ENCODE measurements around the gene TMEM255B. TPM values are rescaled to one million over a fixed set of nuclear protein-coding genes. Genes with fewer than 3 reads are reported as not detected.

TMEM255B gene
- total RNA-seq, 1 experiment from 2014 or later = not detected

GRCh38 chr13:113769106-113769505, 10.1 kb downstream of the TMEM255B start:
- TF ChIP-seq CTCF (IDR thresholded peaks at IDR 0.05; ENCODE audit: unreplicated experiment) = no peak
- no peak overlapping the region for H3K27ac Mint-ChIP-seq (ENCODE audit: unreplicated experiment)
- H3K9me3 Mint-ChIP-seq (ENCODE audit: low read depth, unreplicated experiment) = no peaks in the 10 kb centered on the region
- H3K4me3 Mint-ChIP-seq (ENCODE audit: low read depth, unreplicated experiment) = no peak overlapping the region
- DNase-seq = no peak
- no peaks in the 10 kb centered on the region for H3K36me3 Mint-ChIP-seq (ENCODE audit: insufficient read depth, unreplicated experiment)
- CTCF ChIA-PET = no interaction called here
- no TSS peak for BruUV-seq (replicated peaks)
- no peaks in the 10 kb centered on the region for H3K27me3 Mint-ChIP-seq (ENCODE audit: unreplicated experiment)
- intact Hi-C loops (cut with micrococcal nuclease; ENCODE audit: unreplicated experiment) = no loop called here
- no peaks in the 10 kb centered on the region for H3K4me1 Mint-ChIP-seq (ENCODE audit: low read depth, unreplicated experiment)

DNA sequence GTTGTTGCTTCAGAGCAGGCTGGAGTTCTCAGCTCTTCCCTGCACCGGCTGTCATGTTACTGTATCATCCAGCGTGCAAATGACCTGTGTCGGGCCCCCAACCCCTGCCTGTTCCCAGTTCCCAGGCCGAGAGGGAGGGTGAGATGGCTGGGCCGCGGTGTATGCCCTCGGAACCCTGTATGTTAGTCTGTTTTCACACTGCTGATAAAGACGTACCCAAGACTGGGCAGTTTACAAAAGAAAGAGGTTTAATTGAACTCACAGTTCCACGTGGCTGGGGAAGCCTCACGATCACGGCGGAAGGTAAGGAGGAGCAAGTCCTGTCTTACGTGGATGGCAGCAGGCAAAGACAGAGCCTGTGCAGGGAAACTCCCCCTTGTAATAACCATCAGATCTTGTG, 10.9 kb downstream of the TMEM255B start:
- H3K27me3 Mint-ChIP-seq (ENCODE audit: unreplicated experiment) = no peaks in the 10 kb centered on the region
- H3K4me1 Mint-ChIP-seq (ENCODE audit: low read depth, unreplicated experiment) = no peaks in the 10 kb centered on the region
- no peak for TF ChIP-seq CTCF (IDR thresholded peaks at IDR 0.05; ENCODE audit: unreplicated experiment)
- H3K9me3 Mint-ChIP-seq (ENCODE audit: low read depth, unreplicated experiment) = no peaks in the 10 kb centered on the region
- no TSS peak for BruUV-seq (replicated peaks)
- no peaks in the 10 kb centered on the region for H3K36me3 Mint-ChIP-seq (ENCODE audit: insufficient read depth, unreplicated experiment)
- H3K27ac Mint-ChIP-seq (ENCODE audit: unreplicated experiment) = no peak overlapping the region
- H3K4me3 Mint-ChIP-seq (ENCODE audit: low read depth, unreplicated experiment) = no peak overlapping the region
- DNase-seq = no peak
- intact Hi-C loops (cut with micrococcal nuclease; ENCODE audit: unreplicated experiment) = no loop called here
- CTCF ChIA-PET = no interaction called here

GRCh38 chr13:113770441-113770840, 11.4 kb downstream of the TMEM255B start:
- no peaks in the 10 kb centered on the region for H3K4me1 Mint-ChIP-seq (ENCODE audit: low read depth, unreplicated experiment)
- CTCF ChIA-PET = no interaction called here
- H3K27me3 Mint-ChIP-seq (ENCODE audit: unreplicated experiment) = no peaks in the 10 kb centered on the region
- H3K4me3 Mint-ChIP-seq (ENCODE audit: low read depth, unreplicated experiment) = no peak overlapping the region
- H3K36me3 Mint-ChIP-seq (ENCODE audit: insufficient read depth, unreplicated experiment) = no peaks in the 10 kb centered on the region
- no peak overlapping the region for H3K27ac Mint-ChIP-seq (ENCODE audit: unreplicated experiment)
- intact Hi-C loops (cut with micrococcal nuclease; ENCODE audit: unreplicated experiment) = no loop called here
- no peak for DNase-seq
- BruUV-seq (replicated peaks) = no TSS peak
- no peak for TF ChIP-seq CTCF (IDR thresholded peaks at IDR 0.05; ENCODE audit: unreplicated experiment)
- H3K9me3 Mint-ChIP-seq (ENCODE audit: low read depth, unreplicated experiment) = no peaks in the 10 kb centered on the region

- intact Hi-C loops (cut with micrococcal nuclease; ENCODE audit: unreplicated experiment) = no loop called here
- no peaks in the 10 kb centered on the region for H3K9me3 Mint-ChIP-seq (ENCODE audit: low read depth, unreplicated experiment)
- CTCF ChIA-PET = no interaction called here
- no peak for DNase-seq
- H3K4me3 Mint-ChIP-seq (ENCODE audit: low read depth, unreplicated experiment) = no peak overlapping the region
- no peak for TF ChIP-seq CTCF (IDR thresholded peaks at IDR 0.05; ENCODE audit: unreplicated experiment)
- no peak overlapping the region for H3K27ac Mint-ChIP-seq (ENCODE audit: unreplicated experiment)
- no peaks in the 10 kb centered on the region for H3K36me3 Mint-ChIP-seq (ENCODE audit: insufficient read depth, unreplicated experiment)
- H3K27me3 Mint-ChIP-seq (ENCODE audit: unreplicated experiment) = no peaks in the 10 kb centered on the region
- H3K4me1 Mint-ChIP-seq (ENCODE audit: low read depth, unreplicated experiment) = no peaks in the 10 kb centered on the region
- no TSS peak for BruUV-seq (replicated peaks)
Observed at GRCh38 chr13:113770937-113771336, 11.9 kb downstream of the TMEM255B start.
